ENCODE data around the gene LCK. TPM values are rescaled to one million over a fixed set of nuclear protein-coding genes. Genes with fewer than 3 reads are reported as not detected.

Gene LCK
- polyA plus RNA-seq, 1 of the 3 experiments (the other 2 are of a cell fraction): not detected

- TF ChIP-seq NFIC (IDR thresholded peaks at IDR 0.05; ENCODE audit: borderline replicate concordance) (no peak), EZH2phosphoT487 (IDR thresholded peaks at IDR 0.05; ENCODE audit: borderline replicate concordance, low read depth) (no peak)
- H3K9me2 ChIP-seq: no peaks in the 10 kb centered on the region
- 0 out of 4 replicates have a peak, but pooled peaks cover 0 to 6% of the 10 kb centered on the region in 2 experiments for H3K4me1 ChIP-seq (ENCODE audit: control insufficient read depth in 1 of 2, insufficient read depth in 2 of 2, low read depth in 1 of 2, low read length in 1 of 2)
- H3K4me2 ChIP-seq: no peak overlapping the region
- no peak overlapping the region for H3K4me3 ChIP-seq (ENCODE audit: low read depth in 2 of 2, low read length in 1 of 2)
- H3K9me3 ChIP-seq: no peaks in the 10 kb centered on the region
- H2AFZ ChIP-seq (ENCODE audit: low read depth): no peak overlapping the region
- no peak for DNase-seq
- peaks cover 13% of the 10 kb centered on the region for H3F3A ChIP-seq (replicated peaks; ENCODE audit: insufficient read depth)
- H3K27me3 ChIP-seq (ENCODE audit: insufficient read depth): no peaks in the 10 kb centered on the region
- H3K36me3 ChIP-seq (replicated peaks in 1 of 2; ENCODE audit: control insufficient read depth in 1 of 2, insufficient read depth in 2 of 2, low read length in 1 of 2): peaks cover 9 to 17% of the 10 kb centered on the region in 2 experiments
- WGBS (ENCODE audit: low lambda C conversion rate): 97% methylated on average over 9 of the region's 10 CpGs
- ChIA-PET CTCF (interaction anchor here (1.0 to 2.5 kb wide), 3 partner anchors 16 to 103 kb away, joined by 3 to 8 read pairs (median 7); no protein-coding TSS in a partner anchor), POLR2A (interaction anchor here (1.2 kb wide), 1 partner anchor 14 kb away, joined by 3 read pairs; no protein-coding TSS in a partner anchor)
- 0 out of 2 replicates have a peak, but pooled peaks cover 1% of the 10 kb centered on the region for H4K20me1 ChIP-seq (ENCODE audit: insufficient read depth)
- peaks cover 29% of the 10 kb centered on the region for H3K79me2 ChIP-seq (ENCODE audit: insufficient read depth)
- H3K9ac ChIP-seq: no peak overlapping the region
- H3K27ac ChIP-seq (ENCODE audit: low read depth in 2 of 2, low read length in 1 of 2): no peak overlapping the region
Observed at GRCh38 chr1:32318127-32318869, 67.2 kb downstream of the LCK start.

GRCh38 chr1:32321712-32322291 is 70.7 kb downstream of the LCK start:
- Histone ChIP-seq H3K4me1 (ENCODE audit: control insufficient read depth in 1 of 2, insufficient read depth in 2 of 2, low read depth in 1 of 2, low read length in 1 of 2) (0 out of 4 replicates have a peak, but pooled peaks cover 0 to 6% of the 10 kb centered on the region in 2 experiments), H3K4me3 (ENCODE audit: low read depth in 2 of 2, low read length in 1 of 2) (no peak overlapping the region), H3F3A (replicated peaks; ENCODE audit: insufficient read depth) (peaks cover 11% of the 10 kb centered on the region), H3K79me2 (ENCODE audit: insufficient read depth) (peaks cover 14% of the 10 kb centered on the region), H3K36me3 (replicated peaks in 1 of 2; ENCODE audit: control insufficient read depth in 1 of 2, insufficient read depth in 2 of 2, low read length in 1 of 2) (peaks cover 11 to 28% of the 10 kb centered on the region in 2 experiments), H2AFZ (ENCODE audit: low read depth) (no peak overlapping the region), H3K27ac (ENCODE audit: low read depth in 2 of 2, low read length in 1 of 2) (no peak overlapping the region), H3K4me2 (no peak overlapping the region), H3K9me2 (no peaks in the 10 kb centered on the region), H3K9ac (no peak overlapping the region), H3K9me3 (no peaks in the 10 kb centered on the region), H3K27me3 (ENCODE audit: insufficient read depth) (no peaks in the 10 kb centered on the region), H4K20me1 (ENCODE audit: insufficient read depth) (0 out of 2 replicates have a peak, but pooled peaks cover 7% of the 10 kb centered on the region)
- no peak for TF ChIP-seq FOSL2 (IDR thresholded peaks at IDR 0.05; ENCODE audit: borderline replicate concordance, low read depth)
- TF ChIP-seq REST (IDR thresholded peaks at IDR 0.05; ENCODE audit: low read depth, low read length): no peak
- no peak for TF ChIP-seq TCF12 (IDR thresholded peaks at IDR 0.05)
- no peak for TF ChIP-seq PBX3 (IDR thresholded peaks at IDR 0.05)
- TF ChIP-seq TEAD4 (IDR thresholded peaks at IDR 0.05; ENCODE audit: borderline replicate concordance, insufficient read depth): no peak
- no peak for TF ChIP-seq YY1 (IDR thresholded peaks at IDR 0.05; ENCODE audit: low read depth)
- no peak for TF ChIP-seq RFX5 (IDR thresholded peaks at IDR 0.05; ENCODE audit: low read length)
- TF ChIP-seq SMC3 (IDR thresholded peaks at IDR 0.05; ENCODE audit: low read depth, low read length): no peak
- no peak for TF ChIP-seq JUND (IDR thresholded peaks at IDR 0.05)
- TF ChIP-seq POLR2AphosphoS5 (IDR thresholded peaks at IDR 0.05; ENCODE audit: low read depth, low read length): no peak
- no peak for TF ChIP-seq RXRA (IDR thresholded peaks at IDR 0.05; ENCODE audit: borderline replicate concordance, low read depth)
- TF ChIP-seq RAD21 (IDR thresholded peaks at IDR 0.05; ENCODE audit: low read length): no peak
- TF ChIP-seq FOXJ3 (CRISPR knock-in tag; IDR thresholded peaks at IDR 0.05): no peak
- POLR2A ChIA-PET: interaction anchor here (0.9 to 1.9 kb wide), 2 partner anchors 9 to 10 kb away, joined by 5 to 7 read pairs; no protein-coding TSS in a partner anchor
- 74% methylated on average over 5 of the region's 5 CpGs for WGBS (ENCODE audit: low lambda C conversion rate)
- CTCF ChIA-PET: interaction anchor here (0.8 to 2.4 kb wide), 5 partner anchors 11 to 106 kb away, joined by 3 to 7 read pairs (median 4); partner anchors contain the start of gene MARCKSL1
- no peak for DNase-seq

Data from SK-N-SH (cell line).